ENCODE measurements around the gene ELAVL4. TPM values are rescaled to one million over a fixed set of nuclear protein-coding genes. Genes with fewer than 3 reads are reported as not detected.

The ELAVL4 gene
- total and polyA plus RNA-seq, 2 donors (not counting 3 experiments of a cell fraction or from before 2014, with no cell fraction given): not detected

DNA sequence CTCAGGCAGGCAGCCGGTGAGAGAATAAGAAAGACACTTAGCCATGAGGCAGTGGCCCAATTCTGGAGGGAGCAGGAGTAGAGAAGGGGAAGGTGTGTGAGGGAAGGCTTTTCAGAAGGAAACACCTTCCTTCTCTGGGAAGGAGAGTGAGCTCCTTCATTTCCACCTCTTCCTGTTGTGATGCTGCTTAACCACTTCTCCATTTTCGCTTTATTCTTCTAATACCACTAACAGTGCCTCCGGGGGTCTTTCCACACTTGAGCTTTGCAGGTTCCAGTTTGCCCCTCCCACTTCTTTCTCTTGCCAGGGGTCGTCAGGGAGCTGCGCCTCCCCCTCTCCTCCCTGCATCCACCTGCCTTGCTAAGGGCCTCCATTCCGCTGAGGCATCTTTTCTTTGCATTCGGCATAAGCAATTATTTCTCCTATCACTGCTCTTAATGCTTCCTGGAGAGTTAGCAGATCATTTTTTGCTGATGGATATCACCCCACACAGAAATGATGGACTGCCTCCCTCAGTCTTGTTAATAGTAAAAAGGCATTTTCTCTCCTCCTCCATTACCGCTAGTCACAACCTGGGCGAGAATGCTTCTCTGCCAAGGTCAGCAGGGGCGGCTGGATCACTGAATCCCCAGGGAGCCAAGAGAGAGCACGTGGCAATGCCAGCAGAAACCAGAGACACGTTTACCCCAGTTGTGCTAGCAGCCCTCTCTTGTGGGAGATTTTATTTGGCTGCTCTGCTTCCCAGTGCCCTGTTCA, 74.8 kb downstream of the ELAVL4 start:
- H3K4me1 ChIP-seq (ENCODE audit: control insufficient read depth, extremely low read depth, insufficient read depth, low read length): no peaks in the 10 kb centered on the region
- CTCF ChIA-PET: no interaction called here
- no TSS peak for BruUV-seq (replicated peaks)

GRCh38 chr1:50189369-50189768, 80.6 kb downstream of the ELAVL4 start:
- ChIA-PET POLR2A (no interaction called here), CTCF (no interaction called here)
- H3K27ac ChIP-seq (ENCODE audit: insufficient read depth, low read depth, low read length): no peak overlapping the region
- H3K9me1 ChIP-seq (replicated peaks; ENCODE audit: control insufficient read depth, extremely low read depth, insufficient read depth, low read length): no peaks in the 10 kb centered on the region
- H2AFZ ChIP-seq (ENCODE audit: low read depth, low read length): no peak overlapping the region
- H3K4me1 ChIP-seq (ENCODE audit: control insufficient read depth, extremely low read depth, insufficient read depth, low read length): no peaks in the 10 kb centered on the region
- FAIRE-seq (no peak), DNase-seq (ENCODE audit: low read depth, low spot score) (no peak)
- dilution Hi-C loops (cut with MboI; ENCODE audit: extremely low pct_ligation_motif_present, low sequenced_read_pairs) (no loop called here), intact Hi-C loops (cut with micrococcal nuclease) (no loop called here)
- no peak overlapping the region for H3K9ac ChIP-seq (replicated peaks; ENCODE audit: extremely low read depth, insufficient read depth, low read length)
- H3K4me3 ChIP-seq (replicated peaks in 1 of 3; ENCODE audit: insufficient read depth in 1 of 3, low read depth in 1 of 3, low read length in 3 of 3): no peak overlapping the region
- BruUV-seq (replicated peaks): no TSS peak
- H3K9me3 ChIP-seq (replicated peaks; ENCODE audit: control insufficient read depth, insufficient read depth, low read length): no peaks in the 10 kb centered on the region
- no peaks in the 10 kb centered on the region for H3K79me2 ChIP-seq (ENCODE audit: control insufficient read depth, insufficient read depth, low read length)
- no peaks in the 10 kb centered on the region for H3K27me3 ChIP-seq (ENCODE audit: control insufficient read depth in 2 of 2, insufficient read depth in 2 of 2, low read length in 2 of 2)
- no peak overlapping the region for H3K4me2 ChIP-seq (ENCODE audit: insufficient read depth, low read length)
- no peak for TF ChIP-seq POLR2A (IDR thresholded peaks at IDR 0.05; ENCODE audit: low read depth, low read length)
- TF ChIP-seq, protein P1, sequence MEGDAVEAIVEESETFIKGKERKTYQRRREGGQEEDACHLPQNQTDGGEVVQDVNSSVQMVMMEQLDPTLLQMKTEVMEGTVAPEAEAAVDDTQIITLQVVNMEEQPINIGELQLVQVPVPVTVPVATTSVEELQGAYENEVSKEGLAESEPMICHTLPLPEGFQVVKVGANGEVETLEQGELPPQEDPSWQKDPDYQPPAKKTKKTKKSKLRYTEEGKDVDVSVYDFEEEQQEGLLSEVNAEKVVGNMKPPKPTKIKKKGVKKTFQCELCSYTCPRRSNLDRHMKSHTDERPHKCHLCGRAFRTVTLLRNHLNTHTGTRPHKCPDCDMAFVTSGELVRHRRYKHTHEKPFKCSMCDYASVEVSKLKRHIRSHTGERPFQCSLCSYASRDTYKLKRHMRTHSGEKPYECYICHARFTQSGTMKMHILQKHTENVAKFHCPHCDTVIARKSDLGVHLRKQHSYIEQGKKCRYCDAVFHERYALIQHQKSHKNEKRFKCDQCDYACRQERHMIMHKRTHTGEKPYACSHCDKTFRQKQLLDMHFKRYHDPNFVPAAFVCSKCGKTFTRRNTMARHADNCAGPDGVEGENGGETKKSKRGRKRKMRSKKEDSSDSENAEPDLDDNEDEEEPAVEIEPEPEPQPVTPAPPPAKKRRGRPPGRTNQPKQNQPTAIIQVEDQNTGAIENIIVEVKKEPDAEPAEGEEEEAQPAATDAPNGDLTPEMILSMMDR (IDR thresholded peaks at IDR 0.05; ENCODE audit: extremely low read depth in 1 of 2, insufficient read depth in 1 of 2, low read depth in 1 of 2, low read length in 2 of 2): no peak
- TF ChIP-seq GATA2 (IDR thresholded peaks at IDR 0.05; ENCODE audit: insufficient read depth, insufficient read length, low read depth, low read length): no peak
- no peak for TF ChIP-seq FOS (IDR thresholded peaks at IDR 0.05; ENCODE audit: borderline replicate concordance, insufficient read depth, low read length)
- TF ChIP-seq POLR2AphosphoS5 (IDR thresholded peaks at IDR 0.05; ENCODE audit: insufficient read depth, low read depth, low read length): no peak
- no peak for TF ChIP-seq MAX (IDR thresholded peaks at IDR 0.05; ENCODE audit: insufficient read depth, insufficient read length)
- TF ChIP-seq MYC (IDR thresholded peaks at IDR 0.05; ENCODE audit: low read depth, low read length): no peak
- no peak for TF ChIP-seq JUN (IDR thresholded peaks at IDR 0.05; ENCODE audit: borderline replicate concordance, insufficient read depth, insufficient read length, low read depth)
- TF ChIP-seq EZH2 (IDR thresholded peaks at IDR 0.05; ENCODE audit: borderline replicate concordance, low read depth, low read length, severe bottlenecking): no peak
- no peaks in the 10 kb centered on the region for H3K36me3 ChIP-seq (ENCODE audit: control insufficient read depth in 2 of 2, extremely low read depth in 1 of 2, insufficient read depth in 2 of 2, low read length in 2 of 2)
- no peaks in the 10 kb centered on the region for H4K20me1 ChIP-seq (replicated peaks; ENCODE audit: control insufficient read depth, extremely low read depth, insufficient read depth, low read length)

More for the DNA sequence above, 74.8 kb downstream of the ELAVL4 start:
- intact Hi-C loops (cut with micrococcal nuclease) (no loop called here), dilution Hi-C loops (cut with MboI; ENCODE audit: extremely low pct_ligation_motif_present, low sequenced_read_pairs) (no loop called here)
- POLR2A ChIA-PET: no interaction called here
- H3K9me3 ChIP-seq (replicated peaks; ENCODE audit: control insufficient read depth, insufficient read depth, low read length): no peaks in the 10 kb centered on the region
- FAIRE-seq (no peak), DNase-seq (ENCODE audit: low read depth, low spot score) (no peak)
- no peak overlapping the region for H3K4me2 ChIP-seq (ENCODE audit: insufficient read depth, low read length)
- no peaks in the 10 kb centered on the region for H4K20me1 ChIP-seq (replicated peaks; ENCODE audit: control insufficient read depth, extremely low read depth, insufficient read depth, low read length)
- TF ChIP-seq JUN (IDR thresholded peaks at IDR 0.05; ENCODE audit: borderline replicate concordance, insufficient read depth, insufficient read length, low read depth) (no peak), POLR2A (IDR thresholded peaks at IDR 0.05; ENCODE audit: low read depth, low read length) (no peak), FOS (IDR thresholded peaks at IDR 0.05; ENCODE audit: borderline replicate concordance, insufficient read depth, low read length) (no peak)
- H2AFZ ChIP-seq (ENCODE audit: low read depth, low read length): no peak overlapping the region
- no peaks in the 10 kb centered on the region for H3K27me3 ChIP-seq (ENCODE audit: control insufficient read depth in 2 of 2, insufficient read depth in 2 of 2, low read length in 2 of 2)
- no peaks in the 10 kb centered on the region for H3K9me1 ChIP-seq (replicated peaks; ENCODE audit: control insufficient read depth, extremely low read depth, insufficient read depth, low read length)
- H3K4me3 ChIP-seq (replicated peaks in 1 of 3; ENCODE audit: insufficient read depth in 1 of 3, low read depth in 1 of 3, low read length in 3 of 3): no peak overlapping the region
- no peak overlapping the region for H3K9ac ChIP-seq (replicated peaks; ENCODE audit: extremely low read depth, insufficient read depth, low read length)
- no peaks in the 10 kb centered on the region for H3K79me2 ChIP-seq (ENCODE audit: control insufficient read depth, insufficient read depth, low read length)
- H3K27ac ChIP-seq (ENCODE audit: insufficient read depth, low read depth, low read length): no peak overlapping the region
- no peaks in the 10 kb centered on the region for H3K36me3 ChIP-seq (ENCODE audit: control insufficient read depth in 2 of 2, extremely low read depth in 1 of 2, insufficient read depth in 2 of 2, low read length in 2 of 2)
